Kidney glomerular epithelial cell (primary cell): Measurements from ENCODE around the gene FMNL3.
"Not testable (repeated sequence)": the region's sequence is repeated elsewhere in the genome, so short reads cannot be mapped to it uniquely, and the experiment has no call there.

ENCODE experiments used
- DNase-seq: peaks from one replicate; lab custom pipeline; 2025; lab: John Stamatoyannopoulos, UW

Gene FMNL3

GRCh38 chr12:49707128-49707811 is at the start of gene FMNL3:
FMNL3 (minus strand) TSS chr12:49707405; CDS start chr12:49707180, 225 bp downstream.
- peak; percentile 78 for DNase-seq

- no peak for DNase-seq
Observed at GRCh38 chr12:49750996-49751393, 43.8 kb upstream of the FMNL3 start.

GRCh38 chr12:49750027-49750995 is 43.1 kb upstream of the FMNL3 start:
- no peak for DNase-seq

GRCh38 chr12:49748800-49749199 is 41.6 kb upstream of the FMNL3 start:
- DNase-seq = no peak

- no peak for DNase-seq
Observed at GRCh38 chr12:49748306-49748705, 41.1 kb upstream of the FMNL3 start.

GRCh38 chr12:49744363-49744885 is 37.2 kb upstream of the FMNL3 start:
- DNase-seq = no peak

GRCh38 chr12:49741882-49742620 is 34.8 kb upstream of the FMNL3 start:
- peak; percentile 60 for DNase-seq

- peak; percentile 99 for DNase-seq
Observed at GRCh38 chr12:49740930-49741881, 34.0 kb upstream of the FMNL3 start, which contains the start of gene TMBIM6. TMBIM6 (plus strand) TSS chr12:49741557; CDS start chr12:49752494, 10,937 bp downstream.

- DNase-seq = not testable (repeated sequence)
Observed at GRCh38 chr12:49740277-49740676, 33.1 kb upstream of the FMNL3 start.

GRCh38 chr12:49738721-49739120 is 31.5 kb upstream of the FMNL3 start:
- DNase-seq = not testable (repeated sequence)

- DNase-seq = not testable (repeated sequence)
Observed at GRCh38 chr12:49734900-49735299, 27.7 kb upstream of the FMNL3 start.

- DNase-seq = no peak
Observed at GRCh38 chr12:49733219-49734017, 26.2 kb upstream of the FMNL3 start.

- DNase-seq = no peak
Observed at GRCh38 chr12:49730568-49731101, 23.4 kb upstream of the FMNL3 start.

- DNase-seq = no peak
Observed at GRCh38 chr12:49730050-49730449, 22.8 kb upstream of the FMNL3 start.

- no peak for DNase-seq
Observed at GRCh38 chr12:49728446-49728845, 21.2 kb upstream of the FMNL3 start.

- not testable (repeated sequence) for DNase-seq
Observed at GRCh38 chr12:49721355-49721754, 14.2 kb upstream of the FMNL3 start.

GRCh38 chr12:49720214-49720613 is 13.0 kb upstream of the FMNL3 start:
- no peak for DNase-seq

GRCh38 chr12:49717800-49718199 is 10.6 kb upstream of the FMNL3 start:
- DNase-seq = not testable (repeated sequence)

GRCh38 chr12:49716553-49716952 is 9.3 kb upstream of the FMNL3 start:
- no peak for DNase-seq

GRCh38 chr12:49713952-49714351 is 6.7 kb upstream of the FMNL3 start:
- DNase-seq = not testable (repeated sequence)
